Transverse colon (tissue), 4 donors: ENCODE results near the gene BICDL1. TPM values are rescaled to one million over a fixed set of nuclear protein-coding genes. Genes with fewer than 3 reads are reported as not detected.

Source experiments
- DNase-seq: peaks from one replicate; pipeline ENCODE4 v3.0.0-alpha.2; 2019
- H3K27ac ChIP-seq, 4 donors: fragments of 200-600 bp; sonication (generic); 2 replicates each; pipeline ENCODE4 v1.5.1; 2016 to 2018; ENCODE audit warnings: inconsistent platforms in 4 of 4
- H3K27me3 ChIP-seq: fragments of 200-600 bp; sonication (generic); 2 replicates; pipeline ENCODE4 v1.5.1; 2017; ENCODE audit warnings: inconsistent platforms
- H3K36me3 ChIP-seq, 4 donors: fragments of 200-600 bp; sonication (generic); 2 replicates each; pipeline ENCODE4 v1.5.1; 2017 to 2019; ENCODE audit warnings: inconsistent platforms in 4 of 4
- H3K4me1 ChIP-seq, 4 donors: fragments of 200-600 bp; sonication (generic); 2 replicates each; pipeline ENCODE4 v1.5.1; 2017 to 2020; ENCODE audit warnings: inconsistent platforms in 4 of 4
- H3K4me3 ChIP-seq, 4 donors: fragments of 200-600 bp; sonication (generic); 1 replicate in 1 of 4; 2 replicates in 3 of 4; pipeline versions ENCODE4 v1.5.1 to v1.6.1; 2017 to 2019; ENCODE audit warnings: inconsistent platforms in 4 of 4
- H3K9me3 ChIP-seq, 2 donors: fragments of 200-600 bp; sonication (generic); 2 replicates each; pipeline ENCODE4 v1.5.1; 2017 to 2019; ENCODE audit warnings: inconsistent platforms in 2 of 2
- EP300 ChIP-seq: sonication (generic); formaldehyde crosslinking; IDR thresholded peaks from one replicate; pipeline ENCODE4 v1.6.1; 2017; ENCODE audit warnings: antibody characterized with exemption, low read depth
- POLR2A ChIP-seq: fragments of 450-650 bp; IDR thresholded peaks from one replicate; pipeline ENCODE4 v1.6.1; 2016; ENCODE audit warnings: antibody characterized with exemption, mild to moderate bottlenecking, moderate library complexity
- POLR2AphosphoS5 ChIP-seq, 3 donors: sonication (generic); formaldehyde crosslinking; IDR thresholded peaks; one replicate each; pipeline ENCODE4 v1.6.1; 2016; ENCODE audit warnings: antibody characterized with exemption in 3 of 3
- WGBS, 2 donors: methylation state at CpG; one replicate each; pipeline ENCODE4 v1.1.5; 2018; ENCODE audit warnings: low coverage in 1 of 2; 5-methylcytosine and 5-hydroxymethylcytosine counted together
- in situ Hi-C, 4 donors: fragments of 200-750 bp; cut with MboI; loops; one replicate each; pipeline versions ENCODE4 v1.15.0 to v1.15.1; 2017; ENCODE audit warnings: low sequenced_read_pairs in 3 of 4, low pct_ligation_motif_present in 1 of 4, low pct_unique_long_range_greater_than_20kb in 1 of 4
- intact Hi-C: fragments of 100-400 bp; cut with DNase I; formaldehyde crosslinking; loops from one replicate; pipeline ENCODE4 v1.15.1; 2023; ENCODE audit warnings: low total_unique reads
- total RNA-seq, 4 donors: library from RNA; depleted of rRNA; stranded (reverse); fragments of >200 nt; gene quantifications; one replicate each; pipeline ENCODE4 v1.1.0, GENCODE V29; 2016
- TF ChIP-seq, protein P1 (sequence below), 5 experiments: fragments of 200-600 bp in 3 of 5; fragments of 450-650 bp in 2 of 5; sonication (generic) in 3 of 5; IDR thresholded peaks; 1 replicate in 2 of 5; 2 replicates in 3 of 5; pipeline ENCODE4 v1.5.1; 2016 to 2017; ENCODE audit warnings: antibody characterized with exemption in 5 of 5, inconsistent platforms in 3 of 5, mild to moderate bottlenecking in 2 of 5, moderate library complexity in 1 of 5

Gene BICDL1
- total RNA-seq, 4 donors from 2014 or later = 3.2 to 19.5 (median 6.9) TPM

- peak; percentile 46 for DNase-seq
- Histone ChIP-seq H3K36me3 (peaks cover 0 to 21% (median 10%) of the 10 kb centered on the region in 4 donors), H3K27me3 (no peaks in the 10 kb centered on the region), H3K27ac (peak overlapping the region in 3 of 4 donors; percentile 27 to 55 (median 46)), H3K4me3 (no peak overlapping the region), H3K4me1 (peaks cover 17 to 33% (median 22%) of the 10 kb centered on the region in 4 donors), H3K9me3 (no peaks in the 10 kb centered on the region)
- in situ Hi-C loops (no loop called here), intact Hi-C loops (no loop called here)
- TF ChIP-seq POLR2A (no peak), EP300 (no peak), POLR2AphosphoS5 (IDR thresholded peaks at IDR 0.05) (no peak)
- TF ChIP-seq, protein P1, sequence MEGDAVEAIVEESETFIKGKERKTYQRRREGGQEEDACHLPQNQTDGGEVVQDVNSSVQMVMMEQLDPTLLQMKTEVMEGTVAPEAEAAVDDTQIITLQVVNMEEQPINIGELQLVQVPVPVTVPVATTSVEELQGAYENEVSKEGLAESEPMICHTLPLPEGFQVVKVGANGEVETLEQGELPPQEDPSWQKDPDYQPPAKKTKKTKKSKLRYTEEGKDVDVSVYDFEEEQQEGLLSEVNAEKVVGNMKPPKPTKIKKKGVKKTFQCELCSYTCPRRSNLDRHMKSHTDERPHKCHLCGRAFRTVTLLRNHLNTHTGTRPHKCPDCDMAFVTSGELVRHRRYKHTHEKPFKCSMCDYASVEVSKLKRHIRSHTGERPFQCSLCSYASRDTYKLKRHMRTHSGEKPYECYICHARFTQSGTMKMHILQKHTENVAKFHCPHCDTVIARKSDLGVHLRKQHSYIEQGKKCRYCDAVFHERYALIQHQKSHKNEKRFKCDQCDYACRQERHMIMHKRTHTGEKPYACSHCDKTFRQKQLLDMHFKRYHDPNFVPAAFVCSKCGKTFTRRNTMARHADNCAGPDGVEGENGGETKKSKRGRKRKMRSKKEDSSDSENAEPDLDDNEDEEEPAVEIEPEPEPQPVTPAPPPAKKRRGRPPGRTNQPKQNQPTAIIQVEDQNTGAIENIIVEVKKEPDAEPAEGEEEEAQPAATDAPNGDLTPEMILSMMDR (IDR thresholded peaks at IDR 0.05) = no peak
- WGBS, 2 donors = 60 to 86% methylated on average over 3 to 21 of the region's 21 CpGs
Observed at GRCh38 chr12:120100630-120101029, 111.6 kb downstream of the BICDL1 start.

- no peaks in the 10 kb centered on the region for H3K27me3 ChIP-seq
- DNase-seq = peak; percentile 37
- intact Hi-C loops = no loop called here
- 67% methylated on average over 11 of the region's 11 CpGs; no CpG with 5 or more reads in 1 of the 2 donors for WGBS, 2 donors
- in situ Hi-C loops = no loop called here
- peaks cover 0 to 21% (median 10%) of the 10 kb centered on the region in 4 donors for H3K36me3 ChIP-seq
- H3K9me3 ChIP-seq = no peaks in the 10 kb centered on the region
- H3K4me3 ChIP-seq = no peak overlapping the region
- H3K4me1 ChIP-seq = peaks cover 17 to 33% (median 22%) of the 10 kb centered on the region in 4 donors
- peak overlapping the region in 3 of 4 donors; percentile 27 to 55 (median 46) for H3K27ac ChIP-seq
- no peak for TF ChIP-seq POLR2A
- no peak for TF ChIP-seq POLR2AphosphoS5 (IDR thresholded peaks at IDR 0.05)
- TF ChIP-seq EP300 = no peak
- TF ChIP-seq, protein P1 (IDR thresholded peaks at IDR 0.05) = no peak
Observed at GRCh38 chr12:120101182-120101581, 112.1 kb downstream of the BICDL1 start.

- H3K9me3 ChIP-seq = no peaks in the 10 kb centered on the region
- DNase-seq = no peak
- intact Hi-C loops = no loop called here
- TF ChIP-seq EP300 (no peak), POLR2A (no peak), POLR2AphosphoS5 (IDR thresholded peaks at IDR 0.05) (no peak)
- TF ChIP-seq, protein P1 (IDR thresholded peaks at IDR 0.05) = no peak
- H3K4me1 ChIP-seq = peaks cover 17 to 33% (median 22%) of the 10 kb centered on the region in 4 donors
- peak overlapping the region in 3 of 4 donors; percentile 27 to 55 (median 46) for H3K27ac ChIP-seq
- H3K4me3 ChIP-seq = no peak overlapping the region
- in situ Hi-C loops = no loop called here
- H3K27me3 ChIP-seq = no peaks in the 10 kb centered on the region
- H3K36me3 ChIP-seq = peaks cover 0 to 19% (median 7%) of the 10 kb centered on the region in 4 donors
- 59 to 85% methylated on average over 5 to 9 of the region's 13 CpGs for WGBS, 2 donors
Observed at GRCh38 chr12:120101617-120102016, 112.6 kb downstream of the BICDL1 start.

DNA sequence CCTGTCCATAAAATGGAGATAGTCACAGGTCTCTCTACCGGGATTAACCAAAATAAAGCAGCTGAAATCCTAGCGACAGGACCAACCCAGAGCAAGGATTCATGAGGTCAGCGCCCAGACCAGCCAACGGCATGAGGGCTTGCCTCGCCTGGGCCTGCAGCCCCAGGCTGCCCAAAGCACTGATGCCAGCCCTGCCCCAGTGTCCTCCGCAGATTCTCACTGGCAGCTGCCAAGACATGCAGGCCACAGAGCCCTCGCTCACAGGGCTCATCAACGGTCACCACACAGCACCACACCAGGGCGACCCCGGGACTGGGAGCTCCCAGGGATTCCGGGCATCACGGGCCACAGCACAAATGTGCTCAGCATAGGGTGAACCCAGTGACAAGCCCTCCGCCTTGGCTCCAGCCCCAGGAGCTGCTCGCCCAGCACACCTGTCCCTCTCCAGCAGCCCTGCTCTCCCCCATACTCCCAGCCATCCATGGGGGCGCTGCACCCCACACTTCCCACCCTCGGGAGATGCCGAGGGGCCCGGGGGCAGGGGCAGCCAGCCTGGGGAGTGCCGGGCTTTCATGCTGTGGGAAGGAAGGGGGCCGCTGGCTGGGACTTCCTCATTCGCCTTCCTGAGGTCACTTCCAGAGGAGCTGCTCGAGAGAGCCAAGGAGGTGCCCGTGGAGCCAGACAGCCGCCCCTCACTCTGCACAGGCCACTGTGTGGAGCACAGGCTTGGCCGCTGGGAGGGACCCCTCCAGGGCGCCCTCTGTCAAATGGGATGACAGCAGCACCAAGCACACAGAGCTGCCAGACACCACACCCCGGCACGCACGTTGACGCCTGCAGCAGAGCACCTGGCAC, 113.4 kb downstream of the BICDL1 start:
- in situ Hi-C loops = no loop called here
- TF ChIP-seq EP300 = no peak
- no peak for TF ChIP-seq POLR2AphosphoS5 (IDR thresholded peaks at IDR 0.05)
- TF ChIP-seq POLR2A = no peak
- TF ChIP-seq, protein P1 (IDR thresholded peaks at IDR 0.05) = no peak
- 91% methylated on average over 24 of the region's 30 CpGs; no CpG with 5 or more reads in 1 of the 2 donors for WGBS, 2 donors
- peak overlapping the region in 1 of 4 donors; percentile 55 for H3K27ac ChIP-seq
- no peak overlapping the region for H3K4me3 ChIP-seq
- no peak for DNase-seq
- no peaks in the 10 kb centered on the region for H3K27me3 ChIP-seq
- intact Hi-C loops = no loop called here
- peaks cover 17 to 33% (median 22%) of the 10 kb centered on the region in 4 donors for H3K4me1 ChIP-seq
- H3K9me3 ChIP-seq = no peaks in the 10 kb centered on the region
- peaks cover 0 to 14% (median 3%) of the 10 kb centered on the region in 4 donors for H3K36me3 ChIP-seq
